ENCODE results near the gene GJA4.

Gene GJA4

GRCh38 chr1:34787461-34788420 is 5.1 kb upstream of the GJA4 start:
- in situ Hi-C loops (cut with HindIII; ENCODE audit: low sequenced_read_pairs), result no loop called here
- H3K4me3 ChIP-seq (ENCODE audit: low read depth, low read length), result no peak overlapping the region
- no peak for DNase-seq (ENCODE audit: low read depth, low spot score)
- TF ChIP-seq, protein P1, sequence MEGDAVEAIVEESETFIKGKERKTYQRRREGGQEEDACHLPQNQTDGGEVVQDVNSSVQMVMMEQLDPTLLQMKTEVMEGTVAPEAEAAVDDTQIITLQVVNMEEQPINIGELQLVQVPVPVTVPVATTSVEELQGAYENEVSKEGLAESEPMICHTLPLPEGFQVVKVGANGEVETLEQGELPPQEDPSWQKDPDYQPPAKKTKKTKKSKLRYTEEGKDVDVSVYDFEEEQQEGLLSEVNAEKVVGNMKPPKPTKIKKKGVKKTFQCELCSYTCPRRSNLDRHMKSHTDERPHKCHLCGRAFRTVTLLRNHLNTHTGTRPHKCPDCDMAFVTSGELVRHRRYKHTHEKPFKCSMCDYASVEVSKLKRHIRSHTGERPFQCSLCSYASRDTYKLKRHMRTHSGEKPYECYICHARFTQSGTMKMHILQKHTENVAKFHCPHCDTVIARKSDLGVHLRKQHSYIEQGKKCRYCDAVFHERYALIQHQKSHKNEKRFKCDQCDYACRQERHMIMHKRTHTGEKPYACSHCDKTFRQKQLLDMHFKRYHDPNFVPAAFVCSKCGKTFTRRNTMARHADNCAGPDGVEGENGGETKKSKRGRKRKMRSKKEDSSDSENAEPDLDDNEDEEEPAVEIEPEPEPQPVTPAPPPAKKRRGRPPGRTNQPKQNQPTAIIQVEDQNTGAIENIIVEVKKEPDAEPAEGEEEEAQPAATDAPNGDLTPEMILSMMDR (IDR thresholded peaks at IDR 0.05; ENCODE audit: low read depth, low read length), result peak; percentile 13

DNA sequence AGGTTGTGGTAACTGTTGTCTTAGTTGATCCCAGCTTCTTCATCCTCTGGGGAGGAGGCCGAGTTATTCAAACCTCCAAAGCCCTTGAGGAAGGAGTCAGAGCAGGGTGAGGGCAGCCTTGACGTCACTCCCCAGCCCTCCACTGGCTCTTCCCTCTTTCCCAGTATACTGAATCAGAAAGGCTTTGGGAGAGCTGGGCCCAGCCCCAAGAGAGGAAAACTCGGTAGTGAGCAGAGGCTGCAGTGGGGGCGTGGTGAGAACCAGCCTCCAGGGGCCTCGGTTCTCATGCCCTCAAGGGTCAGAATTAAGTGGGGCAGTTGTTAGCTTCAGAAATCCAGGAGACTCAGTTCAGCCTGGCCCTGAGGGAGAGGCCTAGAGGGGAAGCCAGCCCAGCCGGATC is 1.8 kb upstream of the GJA4 start:
- no peak overlapping the region for H3K4me3 ChIP-seq (ENCODE audit: low read depth, low read length)
- no peak for DNase-seq (ENCODE audit: low read depth, low spot score)
- in situ Hi-C loops (cut with HindIII; ENCODE audit: low sequenced_read_pairs), result no loop called here
- TF ChIP-seq, protein P1 (IDR thresholded peaks at IDR 0.05; ENCODE audit: low read depth, low read length), result no peak

DNA sequence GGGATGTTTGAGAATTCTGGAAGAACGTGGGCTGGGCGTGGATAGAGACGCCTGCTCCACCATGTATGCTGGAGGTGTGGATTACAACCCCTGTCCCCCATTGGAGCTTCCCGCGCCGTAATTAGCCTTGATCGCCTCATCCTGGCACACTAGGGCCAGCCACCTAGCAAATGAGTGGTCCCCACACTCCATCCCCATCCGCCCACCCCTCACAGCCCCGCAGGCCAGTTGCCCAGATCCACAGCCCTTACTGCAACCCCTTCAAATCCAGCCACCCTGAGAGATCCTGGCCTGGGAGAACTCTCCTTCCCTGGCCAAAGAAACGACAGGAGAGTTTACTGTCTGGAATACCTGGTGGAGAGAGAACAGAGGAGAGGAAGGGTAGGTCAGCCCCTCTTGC is 375 bp upstream of the GJA4 start:
- DNase-seq (ENCODE audit: low read depth, low spot score), result no peak

DNA sequence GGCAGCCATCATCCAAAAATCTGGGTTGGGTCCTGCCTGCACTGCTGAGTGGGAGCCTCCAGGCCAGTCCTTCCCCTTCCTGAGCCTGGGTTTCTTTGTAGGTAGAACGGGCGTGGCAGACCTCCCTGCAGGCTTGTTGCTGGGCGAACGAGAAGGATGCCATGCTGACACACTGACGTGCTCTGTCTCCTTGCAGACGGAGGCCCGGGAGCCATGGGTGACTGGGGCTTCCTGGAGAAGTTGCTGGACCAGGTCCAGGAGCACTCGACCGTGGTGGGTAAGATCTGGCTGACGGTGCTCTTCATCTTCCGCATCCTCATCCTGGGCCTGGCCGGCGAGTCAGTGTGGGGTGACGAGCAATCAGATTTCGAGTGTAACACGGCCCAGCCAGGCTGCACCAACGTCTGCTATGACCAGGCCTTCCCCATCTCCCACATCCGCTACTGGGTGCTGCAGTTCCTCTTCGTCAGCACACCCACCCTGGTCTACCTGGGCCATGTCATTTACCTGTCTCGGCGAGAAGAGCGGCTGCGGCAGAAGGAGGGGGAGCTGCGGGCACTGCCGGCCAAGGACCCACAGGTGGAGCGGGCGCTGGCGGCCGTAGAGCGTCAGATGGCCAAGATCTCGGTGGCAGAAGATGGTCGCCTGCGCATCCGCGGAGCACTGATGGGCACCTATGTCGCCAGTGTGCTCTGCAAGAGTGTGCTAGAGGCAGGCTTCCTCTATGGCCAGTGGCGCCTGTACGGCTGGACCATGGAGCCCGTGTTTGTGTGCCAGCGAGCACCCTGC is 1.4 kb downstream of the GJA4 start:
- TF ChIP-seq, protein P1 (IDR thresholded peaks at IDR 0.05; ENCODE audit: low read depth, low read length), result no peak
- DNase-seq (ENCODE audit: low read depth, low spot score), result no peak
- in situ Hi-C loops (cut with HindIII; ENCODE audit: low sequenced_read_pairs), result no loop called here
- H3K4me3 ChIP-seq (ENCODE audit: low read depth, low read length), result no peak overlapping the region

More for the DNA sequence above, 375 bp upstream of the GJA4 start:
- in situ Hi-C loops (cut with HindIII; ENCODE audit: low sequenced_read_pairs), result no loop called here
- TF ChIP-seq, protein P1 (IDR thresholded peaks at IDR 0.05; ENCODE audit: low read depth, low read length), result no peak
- no peak overlapping the region for H3K4me3 ChIP-seq (ENCODE audit: low read depth, low read length)

DNA sequence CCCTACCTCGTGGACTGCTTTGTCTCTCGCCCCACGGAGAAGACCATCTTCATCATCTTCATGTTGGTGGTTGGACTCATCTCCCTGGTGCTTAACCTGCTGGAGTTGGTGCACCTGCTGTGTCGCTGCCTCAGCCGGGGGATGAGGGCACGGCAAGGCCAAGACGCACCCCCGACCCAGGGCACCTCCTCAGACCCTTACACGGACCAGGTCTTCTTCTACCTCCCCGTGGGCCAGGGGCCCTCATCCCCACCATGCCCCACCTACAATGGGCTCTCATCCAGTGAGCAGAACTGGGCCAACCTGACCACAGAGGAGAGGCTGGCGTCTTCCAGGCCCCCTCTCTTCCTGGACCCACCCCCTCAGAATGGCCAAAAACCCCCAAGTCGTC is 2.0 kb downstream of the GJA4 start:
- TF ChIP-seq, protein P1 (IDR thresholded peaks at IDR 0.05; ENCODE audit: low read depth, low read length), result no peak
- in situ Hi-C loops (cut with HindIII; ENCODE audit: low sequenced_read_pairs), result no loop called here
- no peak for DNase-seq (ENCODE audit: low read depth, low spot score)
- H3K4me3 ChIP-seq (ENCODE audit: low read depth, low read length), result no peak overlapping the region

DNA sequence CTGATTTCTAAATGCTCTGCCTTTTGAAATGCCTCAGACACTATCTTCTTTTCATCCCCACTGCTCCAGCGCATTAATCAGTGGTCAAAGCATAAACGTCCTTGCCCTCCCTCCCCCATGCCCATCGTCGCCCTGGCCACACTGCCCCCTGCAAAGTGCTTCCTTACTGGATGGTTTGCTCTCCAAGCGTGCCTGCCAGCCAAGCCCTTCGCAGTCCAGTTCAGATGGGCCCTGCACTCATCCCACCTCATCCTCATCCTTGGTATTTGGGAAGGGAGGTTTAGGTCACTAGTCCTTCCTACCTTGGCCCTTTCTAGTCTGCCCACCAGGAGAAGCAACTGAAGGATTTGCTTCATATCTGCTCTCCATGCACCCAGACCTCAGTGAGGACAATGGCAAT is 3.1 kb downstream of the GJA4 start:
- no peak overlapping the region for H3K4me3 ChIP-seq (ENCODE audit: low read depth, low read length)
- TF ChIP-seq, protein P1 (IDR thresholded peaks at IDR 0.05; ENCODE audit: low read depth, low read length), result no peak
- in situ Hi-C loops (cut with HindIII; ENCODE audit: low sequenced_read_pairs), result no loop called here
- DNase-seq (ENCODE audit: low read depth, low spot score), result no peak

Data from astrocyte of the spinal cord (primary cell).